Activated CD8-positive, alpha-beta memory T cell treated with anti-CD3 and anti-CD28 coated beads, Interleukin-2, amount 50 U/mL, for 1 hour (primary cell): ENCODE measurements around the gene KCNJ11.
A peak's percentile ranks its signal among the peaks of the same experiment; 100 is the strongest.

ENCODE experiments used
- DNase-seq: peaks from one replicate; pipeline ENCODE4 v3.0.0-alpha.2; 2020; ENCODE audit errors: extremely low read depth

The KCNJ11 gene

DNA sequence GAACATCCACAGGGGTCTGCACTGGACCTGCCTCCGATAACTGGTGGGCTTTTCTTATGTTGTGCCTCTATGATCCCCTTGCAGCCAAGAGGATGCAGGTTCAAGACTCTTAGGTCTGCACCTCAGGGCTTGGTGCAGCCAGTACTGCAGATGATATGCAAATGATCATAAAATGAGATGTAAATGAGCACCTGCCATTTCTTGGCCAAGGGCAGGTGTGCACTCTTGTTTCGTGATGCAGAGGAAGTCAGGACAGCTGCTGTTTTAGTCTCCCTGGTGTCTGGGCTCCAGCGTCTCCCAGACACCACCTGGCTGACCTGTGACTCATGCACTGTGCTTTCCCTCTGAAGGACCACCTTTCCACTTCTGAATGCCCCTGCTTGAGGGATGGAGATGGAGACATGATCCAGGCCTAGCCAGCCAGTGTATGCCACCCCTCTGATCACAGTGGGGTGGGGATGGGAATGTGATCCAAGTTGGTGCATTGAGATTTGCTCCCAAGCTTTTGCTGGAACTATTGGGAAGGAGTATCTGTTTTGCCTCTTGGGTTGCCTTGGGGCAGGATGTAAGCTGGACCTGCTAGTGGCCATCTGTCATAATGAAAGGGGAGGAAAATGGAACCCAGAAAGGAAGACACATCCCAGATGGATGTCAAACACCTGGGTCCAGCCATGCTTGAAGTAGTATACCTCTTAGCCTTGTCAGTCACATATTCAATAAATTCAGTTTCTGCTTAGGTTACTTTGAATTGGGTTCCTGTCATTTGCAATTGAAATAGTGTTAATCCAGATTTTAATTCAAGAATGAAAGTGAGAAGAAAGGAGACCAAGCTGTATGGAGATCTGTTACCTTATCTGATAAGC is 3.3 kb upstream of the KCNJ11 start:
- no peak for DNase-seq

DNA sequence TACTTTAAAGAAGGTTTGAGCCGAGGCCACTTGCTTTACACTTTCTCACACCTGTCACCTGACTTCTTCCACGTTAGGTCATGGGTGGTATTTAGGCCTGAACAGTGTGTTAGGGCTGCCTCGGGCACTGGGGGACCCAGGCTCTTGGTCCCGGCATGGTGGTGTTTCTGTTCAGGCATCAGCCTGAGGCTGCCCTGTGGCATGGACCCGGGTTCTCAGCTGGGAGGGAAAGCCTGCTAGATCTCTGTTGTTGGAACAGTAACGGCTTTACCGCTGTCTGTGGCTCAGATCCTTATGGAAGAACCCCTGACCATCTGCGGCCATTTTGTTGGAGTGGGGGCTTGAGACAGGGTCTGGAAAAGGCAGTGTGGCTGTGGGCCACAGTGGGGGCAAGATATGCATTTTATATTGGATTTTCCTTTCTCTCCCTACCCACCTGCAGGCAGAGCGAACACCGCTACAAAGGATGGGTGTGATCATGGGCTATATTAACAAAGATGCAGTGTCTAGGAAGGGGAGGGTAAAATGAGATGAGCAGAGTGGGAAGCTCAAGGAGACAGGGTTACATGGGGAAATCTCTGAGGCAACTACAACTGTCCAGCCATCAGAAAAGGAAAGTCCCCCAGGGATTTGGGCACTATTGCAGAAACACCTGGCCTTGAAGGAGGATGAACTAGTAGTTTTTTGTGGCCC is 1.6 kb upstream of the KCNJ11 start:
- no peak for DNase-seq

DNA sequence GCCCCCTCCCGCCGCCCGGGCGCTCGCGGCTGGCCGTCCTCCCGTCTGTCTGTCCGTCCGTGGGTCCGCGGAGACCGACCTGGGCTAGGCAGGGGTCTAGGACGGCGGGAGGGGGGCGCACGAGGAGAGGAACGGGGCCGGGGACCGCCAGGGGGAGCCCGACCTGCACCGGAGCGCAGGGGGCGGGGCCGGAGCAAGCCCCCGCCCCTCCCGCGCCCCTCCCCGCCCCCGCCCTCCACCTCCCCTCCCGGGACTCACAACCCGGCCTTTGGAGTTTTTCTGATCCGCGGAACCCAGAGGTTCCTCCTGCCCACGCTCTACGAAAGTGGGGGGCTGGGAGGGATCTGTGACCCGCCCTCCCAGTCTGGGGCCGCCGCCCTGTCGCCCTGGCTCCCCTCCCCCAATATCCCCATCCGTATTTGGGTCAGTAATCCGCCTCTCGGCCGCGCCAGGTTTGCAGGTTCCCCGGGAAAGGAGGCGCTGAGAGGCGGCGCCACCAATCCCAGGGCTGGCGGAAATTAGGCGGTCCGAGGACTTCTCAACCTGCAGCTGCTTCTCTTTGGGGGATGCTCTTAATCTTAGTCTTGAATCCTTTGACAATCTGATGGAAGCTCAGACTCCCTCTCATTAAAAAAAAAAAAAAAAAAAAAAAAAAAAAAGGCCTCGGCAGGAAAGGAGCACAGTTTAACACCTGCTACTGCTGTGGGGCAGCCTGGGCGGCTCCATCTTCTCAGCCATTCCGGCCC is 925 bp upstream of the KCNJ11 start:
- peak; percentile 31 for DNase-seq

DNA sequence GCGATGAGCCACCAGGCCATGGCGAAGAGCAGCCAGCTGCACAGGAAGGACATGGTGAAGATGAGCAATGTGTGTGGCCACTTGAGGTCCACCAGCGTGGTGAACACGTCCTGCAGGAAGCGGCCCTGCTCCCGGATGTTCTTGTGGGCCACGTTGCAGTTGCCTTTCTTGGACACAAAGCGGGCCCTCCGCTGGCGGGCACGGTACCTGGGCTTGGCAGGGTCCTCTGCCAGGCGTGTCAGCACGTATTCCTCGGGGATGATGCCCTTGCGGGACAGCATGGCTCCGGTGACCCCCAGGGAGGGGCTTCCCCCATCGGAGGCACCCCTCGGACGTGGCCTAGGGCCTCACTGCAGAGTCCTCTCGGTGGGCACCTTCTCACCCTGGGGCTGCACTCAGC is 648 bp downstream of the KCNJ11 start:
- DNase-seq, result no peak

DNA sequence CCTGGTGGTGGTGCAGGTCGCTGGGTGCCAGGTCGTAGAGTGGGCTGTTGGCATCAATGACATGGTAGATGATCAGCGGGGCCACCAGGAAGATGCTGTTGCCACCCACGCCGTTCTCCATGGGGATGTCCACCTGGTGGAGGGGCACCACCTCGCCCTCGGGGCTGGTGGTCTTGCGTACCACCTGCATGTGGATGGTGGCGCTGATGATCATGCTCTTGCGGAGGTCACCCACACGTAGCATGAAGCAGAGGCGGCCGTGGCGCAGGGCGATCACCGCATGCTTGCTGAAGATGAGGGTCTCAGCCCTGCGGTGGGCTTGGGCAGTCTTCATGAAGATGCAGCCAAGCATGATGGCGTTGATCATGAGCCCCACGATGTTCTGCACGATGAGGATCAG is 1.2 kb downstream of the KCNJ11 start:
- DNase-seq, result no peak

DNA sequence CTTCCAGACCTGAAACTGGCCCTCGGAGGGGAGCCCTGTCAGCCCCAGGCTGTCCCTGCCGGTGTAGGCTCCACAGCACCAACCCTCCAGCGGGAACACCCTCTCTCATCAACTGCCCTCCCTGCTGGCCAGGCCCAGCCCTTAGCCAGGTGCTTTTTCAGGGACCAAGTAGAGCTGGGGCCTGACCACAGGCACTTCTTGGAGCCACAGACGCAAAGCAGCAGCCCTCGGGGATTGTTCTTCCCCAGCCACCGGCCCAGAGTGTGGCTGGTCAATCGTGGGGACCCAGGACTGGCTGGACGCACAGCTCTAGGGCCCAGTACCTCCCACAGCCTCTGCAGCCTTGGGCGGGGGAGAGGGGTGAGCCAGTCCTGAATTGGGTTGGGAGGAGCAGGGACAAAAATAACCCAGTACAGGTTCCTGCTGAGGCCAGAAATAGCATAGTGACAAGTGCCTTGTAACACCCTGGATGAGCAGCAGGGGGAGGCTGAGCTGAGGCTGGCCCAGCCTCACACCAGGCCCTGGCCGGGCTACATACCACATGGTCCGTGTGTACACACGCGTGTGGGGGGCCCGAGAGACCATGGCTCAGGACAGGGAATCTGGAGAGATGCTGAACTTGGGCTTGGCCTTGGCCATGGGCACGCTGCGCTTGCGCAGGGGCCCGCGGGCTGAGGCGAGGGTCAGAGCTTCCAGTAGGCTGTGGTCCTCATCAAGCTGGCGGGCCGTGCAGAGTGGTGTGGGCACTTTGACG is 2.0 kb downstream of the KCNJ11 start:
- DNase-seq, result no peak

DNA sequence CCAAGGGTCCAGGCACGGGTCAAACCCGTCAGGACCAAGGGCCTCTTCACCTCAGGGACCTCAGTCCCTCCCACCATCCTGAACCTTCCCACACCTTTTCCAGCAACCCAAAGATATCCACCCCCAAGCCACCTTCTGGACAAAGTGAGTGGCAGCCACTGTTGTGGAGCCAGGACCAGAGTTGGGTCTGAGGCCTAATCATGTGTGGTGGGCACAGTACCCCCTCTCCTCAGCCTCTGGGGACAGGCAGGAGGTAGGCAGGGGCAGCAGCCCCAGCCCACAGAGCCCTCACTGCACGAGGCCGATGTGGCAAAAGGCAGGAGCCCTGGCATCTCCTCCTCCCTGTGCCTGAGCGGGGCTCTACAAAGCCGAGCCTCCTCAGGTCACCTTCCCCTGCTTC is 2.5 kb downstream of the KCNJ11 start:
- DNase-seq, result no peak

DNA sequence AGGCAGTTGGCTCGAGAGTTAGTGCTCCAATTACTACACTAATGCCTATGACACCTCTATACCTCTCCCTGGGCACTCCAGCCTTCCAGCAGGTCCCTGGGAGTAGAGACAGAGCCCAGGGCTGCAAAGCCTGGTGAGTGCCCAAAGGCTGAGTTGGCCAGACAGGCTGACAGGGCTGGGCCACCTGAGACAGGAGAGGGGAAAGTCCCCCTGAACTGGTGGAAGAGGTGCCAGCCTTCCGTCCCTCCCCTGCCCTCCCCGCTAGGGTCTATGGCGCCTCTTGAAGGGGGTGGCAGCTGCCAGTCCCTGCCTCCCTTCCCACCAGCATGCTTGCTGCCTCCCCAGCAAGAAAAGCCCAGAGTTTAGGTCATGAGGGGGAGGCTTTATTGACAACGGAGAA is 3.0 kb downstream of the KCNJ11 start:
- no peak for DNase-seq

DNA sequence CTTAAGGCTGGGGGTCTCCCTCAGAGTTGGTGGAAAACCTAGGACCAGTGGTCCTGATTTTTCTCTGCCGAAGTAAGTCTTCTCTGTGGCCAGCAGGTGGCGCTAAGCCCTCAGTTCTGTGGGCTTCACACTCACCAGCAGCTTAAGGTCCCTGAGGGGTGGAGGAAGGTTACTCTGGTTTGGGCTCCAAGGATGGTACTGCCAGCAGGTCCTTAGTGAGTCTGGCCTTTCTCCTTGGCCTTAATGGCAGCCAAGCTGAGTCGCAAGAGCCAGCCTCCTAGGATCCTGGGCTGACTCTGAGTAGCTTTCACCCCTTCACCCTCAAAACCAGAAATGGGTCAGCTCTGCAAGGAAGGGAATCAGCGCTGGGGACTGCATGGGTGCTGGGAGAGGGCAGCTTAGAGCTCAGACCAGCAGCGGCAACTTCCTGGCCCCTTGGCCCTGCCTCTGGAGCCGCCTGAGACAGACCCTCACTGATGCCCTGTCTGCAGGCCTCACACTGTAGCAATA is 4.4 kb downstream of the KCNJ11 start:
- peak; percentile 46 for DNase-seq

DNA sequence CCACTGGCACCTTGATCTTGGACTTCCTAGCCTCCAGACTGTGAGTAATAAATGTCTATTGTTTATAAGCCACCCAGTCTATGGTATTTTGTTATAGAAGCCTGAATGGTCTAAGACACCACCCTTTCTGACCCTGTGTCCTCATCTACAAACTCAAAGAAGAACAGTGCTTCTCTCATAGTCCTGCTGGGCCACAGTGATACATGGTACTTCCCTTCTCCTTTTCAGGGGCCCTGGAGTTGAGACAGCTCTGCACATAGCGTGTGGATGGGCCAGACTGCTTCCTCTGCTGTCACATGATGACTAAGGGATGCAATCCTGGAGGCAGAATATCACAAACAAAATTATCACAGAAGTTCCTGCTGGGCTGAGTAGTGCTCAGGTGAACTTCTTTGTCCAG is 5.0 kb downstream of the KCNJ11 start:
- DNase-seq, result no peak

DNA sequence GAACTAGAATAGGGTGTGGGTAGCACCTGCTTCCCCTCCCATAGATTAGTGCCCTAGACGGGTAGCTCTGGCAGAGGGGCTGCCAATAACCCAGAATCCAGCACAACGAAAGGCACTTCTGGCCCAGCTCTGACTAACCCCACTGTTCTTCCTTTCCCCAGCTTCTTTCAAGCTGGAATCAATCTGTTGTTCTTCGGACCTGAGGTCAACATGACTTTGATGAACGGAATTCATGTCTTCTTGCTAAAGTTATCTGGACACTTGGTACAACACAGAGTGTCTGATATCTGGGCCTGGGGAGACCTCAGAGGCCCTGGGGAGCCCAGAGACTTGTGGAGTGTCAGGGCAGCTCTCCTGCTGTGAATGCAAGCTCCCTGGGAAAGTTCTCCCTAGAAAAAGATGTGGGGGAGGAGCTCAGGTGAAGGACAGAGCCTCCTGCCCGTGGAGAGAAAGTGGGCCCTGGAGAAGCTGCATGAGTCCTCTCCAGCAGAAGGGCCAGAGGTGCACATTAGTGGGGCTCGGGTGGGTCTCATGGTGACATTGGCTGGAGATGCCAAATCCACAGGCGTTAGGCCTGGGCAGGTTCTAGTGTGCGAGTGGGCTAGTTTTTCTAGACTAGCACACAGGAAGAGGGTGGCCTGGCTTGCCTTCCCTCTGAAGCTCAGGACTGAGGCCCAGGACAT is 6.3 kb downstream of the KCNJ11 start:
- no peak for DNase-seq

DNA sequence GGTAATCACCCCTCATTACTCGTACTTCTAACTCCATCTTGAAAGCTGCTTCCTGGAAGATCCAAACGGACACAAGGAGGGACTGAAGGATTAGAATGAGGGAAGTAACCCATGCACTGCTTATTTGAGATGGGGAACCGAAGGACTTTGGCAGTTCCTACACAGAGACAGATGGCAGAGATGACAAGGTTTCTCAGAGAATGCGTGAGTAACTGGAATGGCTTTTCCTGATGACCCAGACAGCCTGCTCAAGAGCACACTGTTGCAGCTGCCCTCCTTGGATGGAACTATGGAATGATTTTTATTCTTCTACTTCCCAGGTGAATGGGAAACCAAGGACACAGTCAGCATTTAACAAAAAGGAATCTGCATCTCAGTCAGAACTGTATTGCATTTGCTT is 7.3 kb downstream of the KCNJ11 start:
- no peak for DNase-seq

DNA sequence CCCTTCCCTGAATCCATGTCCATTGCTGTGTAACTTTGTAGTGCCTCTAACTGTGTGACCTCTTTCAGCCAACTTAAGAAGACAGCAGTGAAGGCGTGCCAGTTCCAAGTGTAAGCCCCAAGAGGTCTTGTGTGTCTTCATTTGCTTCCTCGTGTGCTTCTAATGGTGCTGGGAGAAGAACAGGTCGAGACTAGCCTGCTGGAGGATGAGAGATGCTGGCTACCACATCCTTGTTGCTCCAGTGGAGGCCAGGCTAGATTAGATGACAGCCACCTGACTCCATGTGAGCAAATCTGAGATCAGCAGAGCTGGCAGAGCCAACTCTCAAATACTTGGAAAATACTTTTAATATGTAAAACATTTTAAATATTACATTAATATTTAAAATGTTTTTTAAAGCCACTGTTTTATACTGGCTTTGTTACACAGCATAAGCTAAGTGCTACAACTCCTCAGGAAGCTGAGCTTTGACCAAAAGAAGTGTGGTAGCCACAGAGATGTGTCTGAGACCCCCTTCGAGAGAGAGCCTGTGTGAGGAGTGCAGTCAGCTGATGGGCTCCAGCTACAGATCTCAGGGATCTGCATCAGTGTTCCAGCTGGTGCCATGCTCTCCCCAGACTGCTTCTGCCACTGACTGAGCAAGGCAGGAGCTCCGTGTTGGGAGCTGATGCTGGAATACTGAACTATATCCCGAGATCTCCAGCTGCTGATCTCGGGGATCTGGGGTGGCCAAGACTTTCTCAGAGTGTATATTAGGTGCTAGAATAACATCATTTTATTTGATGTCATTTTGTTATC is 8.9 kb downstream of the KCNJ11 start:
- no peak for DNase-seq

DNA sequence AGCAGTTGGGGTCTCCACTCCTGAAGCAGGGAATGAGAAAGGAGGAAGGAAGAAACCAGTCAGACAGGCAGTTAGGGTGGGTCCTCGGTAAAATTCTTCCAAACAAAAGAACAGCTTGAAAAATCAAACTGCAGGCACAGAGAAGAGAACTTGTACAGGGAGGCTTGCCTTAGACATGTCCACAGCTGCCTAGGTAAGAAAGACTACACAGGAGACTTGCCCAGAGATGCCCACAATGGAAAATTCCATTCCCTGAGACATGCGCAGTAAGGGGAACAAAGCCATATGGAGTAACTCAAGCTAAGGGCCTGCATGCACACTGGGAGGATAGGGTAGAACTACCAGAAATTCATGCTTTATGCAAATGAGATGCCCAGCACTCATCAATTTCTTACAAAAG is 9.8 kb downstream of the KCNJ11 start:
- no peak for DNase-seq

DNA sequence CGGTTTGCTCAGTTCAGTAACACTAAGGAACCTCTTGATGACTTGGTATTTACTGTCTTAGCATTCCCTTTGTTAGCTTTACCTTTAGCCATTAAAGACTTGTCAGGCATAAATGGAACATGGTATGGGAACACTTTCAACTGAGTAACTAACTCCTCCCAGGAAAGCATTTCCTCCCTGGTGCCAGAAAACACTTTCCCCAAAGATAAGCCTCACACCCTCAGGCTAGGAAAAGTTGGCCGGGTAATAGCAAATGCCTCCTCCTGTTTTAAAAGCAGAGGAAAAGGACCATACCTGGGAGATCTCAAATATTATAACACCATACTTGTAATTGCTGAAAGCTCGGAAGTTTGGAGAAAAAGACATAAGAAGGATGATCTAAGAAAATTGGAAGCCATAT is 12.0 kb downstream of the KCNJ11 start:
- DNase-seq, result no peak

DNA sequence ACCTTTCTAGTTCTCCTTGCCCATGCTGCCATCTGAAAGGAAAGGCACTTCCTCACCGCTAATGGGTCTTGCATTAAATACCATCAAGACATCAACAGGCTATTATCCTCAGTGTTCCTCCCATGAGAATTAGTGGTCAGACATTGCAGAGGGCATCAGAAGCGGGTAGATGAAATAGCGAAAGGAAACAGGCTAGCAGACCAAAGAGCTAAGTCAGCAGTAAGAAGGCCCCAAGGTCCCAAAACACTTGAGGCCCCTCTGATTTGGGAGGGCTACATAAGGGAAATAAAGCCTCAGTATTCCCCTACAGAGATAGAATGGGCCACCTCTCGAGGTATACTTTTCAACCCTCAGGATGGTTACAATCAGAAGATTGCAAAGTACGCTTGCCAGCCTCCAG is 12.9 kb downstream of the KCNJ11 start:
- no peak for DNase-seq

DNA sequence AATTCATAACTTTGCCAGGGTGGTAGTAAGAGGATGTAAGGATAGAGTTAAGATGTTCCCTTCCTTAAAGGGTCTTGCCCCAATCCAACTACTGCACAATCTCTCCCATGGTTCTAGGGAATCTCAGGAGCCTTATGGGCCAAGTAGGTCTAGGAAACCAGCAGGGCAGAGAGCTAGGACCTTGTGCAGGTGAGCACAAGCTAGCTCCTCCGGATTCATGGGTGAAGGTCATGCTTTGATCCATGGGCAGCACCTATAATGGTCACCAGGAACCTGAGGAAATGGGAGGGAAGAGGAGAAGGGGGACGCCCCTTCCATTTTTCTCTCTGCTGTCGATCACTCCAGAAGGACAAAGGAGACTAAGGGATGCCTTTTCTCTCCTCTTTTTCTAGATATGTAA is 16.8 kb downstream of the KCNJ11 start:
- no peak for DNase-seq

DNA sequence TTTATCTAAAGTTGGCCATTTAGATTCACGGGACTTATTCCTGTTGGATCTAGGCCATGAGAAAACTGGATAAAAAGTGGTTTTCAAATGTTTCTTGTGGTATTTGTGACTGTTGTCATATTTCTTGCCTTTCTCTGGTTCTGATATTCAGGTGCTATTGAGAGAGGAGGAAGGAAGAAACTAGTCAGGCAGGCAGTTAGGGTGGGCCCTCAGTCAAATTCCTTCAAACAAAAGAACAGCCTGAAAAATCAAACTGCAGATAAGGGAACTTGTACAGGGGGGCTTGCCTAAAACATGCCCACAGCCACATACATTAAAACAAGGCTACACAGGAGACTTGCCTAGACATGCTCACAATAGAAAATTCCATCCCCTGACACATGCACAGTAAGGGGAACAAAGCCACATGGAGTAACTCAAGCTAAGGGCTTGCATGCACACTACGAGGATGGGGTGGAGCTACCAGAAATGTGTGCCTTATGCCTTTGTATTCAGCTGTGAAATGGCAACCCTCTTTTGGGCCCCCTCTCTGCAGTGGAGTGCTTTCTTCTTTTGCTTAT is 18.7 kb downstream of the KCNJ11 start:
- DNase-seq, result no peak

DNA sequence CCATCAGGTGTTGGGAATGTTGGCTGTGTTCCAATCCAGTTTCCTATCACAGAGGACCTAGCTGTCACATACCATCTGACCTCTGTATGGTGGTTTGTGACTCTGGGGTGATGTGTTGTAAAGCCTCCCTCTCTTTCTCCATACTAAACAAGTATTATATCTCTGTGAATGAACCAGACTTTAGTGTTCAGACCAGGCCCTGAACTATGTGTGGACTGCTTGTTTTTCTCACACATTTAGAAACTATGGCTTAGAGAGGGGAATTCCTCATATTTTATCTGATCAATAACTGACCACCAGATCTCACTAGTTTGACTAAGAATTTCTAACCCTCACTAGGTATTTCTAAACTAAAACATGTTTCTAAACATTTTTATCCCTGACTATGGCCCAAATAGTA is 19.4 kb downstream of the KCNJ11 start:
- no peak for DNase-seq

DNA sequence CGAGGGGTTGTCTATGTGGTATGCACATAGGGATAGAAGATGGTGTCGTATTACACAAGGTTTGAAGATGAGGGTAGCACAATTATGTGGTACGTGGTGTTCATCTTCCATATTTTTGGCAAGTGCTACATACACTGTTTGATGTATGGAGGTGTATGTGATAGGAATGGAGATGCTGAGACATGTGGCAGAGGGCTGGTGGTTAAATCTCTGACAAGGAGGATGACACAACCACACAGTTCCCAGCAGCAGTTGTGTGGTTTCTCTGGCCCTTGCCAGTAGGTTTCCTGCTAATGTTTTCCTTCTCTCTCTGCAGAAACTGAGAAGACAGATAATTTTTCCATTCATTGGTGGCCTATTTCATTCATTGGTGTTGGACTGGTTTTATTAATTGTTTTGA is 19.9 kb downstream of the KCNJ11 start:
- no peak for DNase-seq
